Mesendoderm (in vitro differentiated cells): ENCODE data around the gene RGS11.

Experiments used
- DNase-seq: peaks from one replicate; pipeline ENCODE4 v3.0.0; 2013
- H2AK5ac ChIP-seq: 2 replicates; pipeline ENCODE4 v1.6.1; 2013; ENCODE audit warnings: low read length, inconsistent platforms
- H2BK120ac ChIP-seq: 2 replicates; pipeline ENCODE4 v1.6.1; 2013; ENCODE audit warnings: low read depth, mild to moderate bottlenecking, low read length, moderate library complexity, mixed read lengths
- H2BK15ac ChIP-seq: replicated peaks from 2 replicates; pipeline ENCODE4 v1.6.1; 2013; ENCODE audit warnings: low read depth, mild to moderate bottlenecking, moderate library complexity
- H2BK5ac ChIP-seq: 2 replicates; pipeline ENCODE4 v1.6.1; 2013; ENCODE audit warnings: low read length, inconsistent platforms
- H3K18ac ChIP-seq: 2 replicates; pipeline ENCODE4 v1.6.1; 2013; ENCODE audit warnings: mild to moderate bottlenecking, low read length, mixed read lengths
- H3K23ac ChIP-seq: one replicate; pipeline ENCODE4 v1.6.1; 2013; ENCODE audit warnings: low read length
- H3K27ac ChIP-seq: 2 replicates; pipeline ENCODE4 v1.5.1; 2013; ENCODE audit warnings: low read depth, mild to moderate bottlenecking, inconsistent platforms, low read length, moderate library complexity
- H3K27me3 ChIP-seq: 2 replicates; pipeline ENCODE4 v1.6.1; 2013; ENCODE audit warnings: low read length, control low read depth, mild to moderate bottlenecking, inconsistent platforms; ENCODE audit not compliant: insufficient read depth, poor library complexity
- H3K36me3 ChIP-seq: 2 replicates; pipeline ENCODE4 v1.6.1; 2013; ENCODE audit warnings: low read length, inconsistent platforms; ENCODE audit not compliant: control insufficient read depth, insufficient read depth
- H3K4ac ChIP-seq: one replicate; pipeline ENCODE4 v1.6.1; 2013; ENCODE audit warnings: low read depth, mild to moderate bottlenecking, low read length, moderate library complexity
- H3K4me1 ChIP-seq: 2 replicates; pipeline ENCODE4 v1.6.1; 2013; ENCODE audit warnings: low read depth, low read length, inconsistent platforms; ENCODE audit not compliant: control insufficient read depth
- H3K4me2 ChIP-seq: 2 replicates; pipeline ENCODE4 v1.6.1; 2013; ENCODE audit warnings: low read length
- H3K4me3 ChIP-seq: 2 replicates; pipeline ENCODE4 v1.5.1; 2013; ENCODE audit warnings: mild to moderate bottlenecking, low read length
- H3K56ac ChIP-seq: one replicate; pipeline ENCODE4 v1.6.1; 2013; ENCODE audit warnings: low read length
- H3K79me1 ChIP-seq: 2 replicates; pipeline ENCODE4 v1.6.1; 2013; ENCODE audit warnings: low read length, inconsistent platforms
- H3K79me2 ChIP-seq: 2 replicates; pipeline ENCODE4 v1.6.1; 2013; ENCODE audit warnings: mild to moderate bottlenecking, low read length; ENCODE audit not compliant: control insufficient read depth, insufficient read depth
- H3K9ac ChIP-seq: 2 replicates; pipeline ENCODE4 v1.6.1; 2013; ENCODE audit warnings: low read length, inconsistent platforms
- H4K5ac ChIP-seq: one replicate; pipeline ENCODE4 v1.6.1; 2013; ENCODE audit warnings: low read length
- H4K8ac ChIP-seq: one replicate; pipeline ENCODE4 v1.6.1; 2013; ENCODE audit warnings: low read depth, mild to moderate bottlenecking, control low read depth, low read length, moderate library complexity
- WGBS: extraction: QIAGEN DNeasy Blood & Tissue Kit; methylation state at CpG from one replicate; pipeline ENCODE4 v1.1.7; 2013; ENCODE audit warnings: low lambda C conversion rate, missing lambda C conversion rate; ENCODE audit not compliant: insufficient coverage; ENCODE audit errors: extremely low coverage; 5-methylcytosine and 5-hydroxymethylcytosine counted together

Gene RGS11

DNA sequence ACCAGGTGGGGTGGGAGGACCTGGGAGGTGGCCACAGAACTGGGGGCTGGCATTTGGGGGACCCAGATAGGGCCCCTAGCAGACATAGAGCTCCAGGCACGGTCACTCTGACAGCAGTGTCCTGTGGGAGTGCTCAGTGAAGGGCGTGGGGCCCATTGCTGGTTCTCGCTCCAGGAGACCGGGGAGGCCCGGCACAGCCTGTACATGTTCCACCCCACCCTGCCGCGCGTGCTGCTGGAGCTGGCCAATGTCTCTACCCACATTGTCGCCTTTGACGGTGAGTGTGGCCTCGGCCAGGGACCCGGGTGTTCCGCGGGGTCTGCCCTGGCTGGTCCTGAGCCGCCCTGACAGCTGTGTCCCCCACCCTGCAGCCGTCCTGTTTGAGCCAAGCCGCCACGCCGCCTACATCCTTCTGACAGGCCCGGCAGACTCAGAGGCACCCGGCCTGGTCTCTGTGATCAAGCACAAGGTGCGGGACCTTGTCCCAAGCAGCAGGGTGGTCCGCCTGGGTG, 11.2 kb downstream of the RGS11 start:
- H4K8ac ChIP-seq = no peak overlapping the region
- H2AK5ac ChIP-seq = no peak overlapping the region
- no peaks in the 10 kb centered on the region for H3K27me3 ChIP-seq
- H2BK15ac ChIP-seq = no peak overlapping the region
- no peak overlapping the region for H3K4ac ChIP-seq
- DNase-seq = no peak
- H3K4me2 ChIP-seq = no peak overlapping the region
- H2BK5ac ChIP-seq = no peak overlapping the region
- H2BK120ac ChIP-seq = no peak overlapping the region
- no peak overlapping the region for H3K9ac ChIP-seq
- no peak overlapping the region for H3K18ac ChIP-seq
- no peak overlapping the region for H3K27ac ChIP-seq
- no peaks in the 10 kb centered on the region for H3K4me1 ChIP-seq
- no peak overlapping the region for H3K56ac ChIP-seq
- WGBS = no CpG with 5 or more reads among the region's 23 CpGs
- H3K36me3 ChIP-seq = peaks cover 2% of the 10 kb centered on the region
- H3K23ac ChIP-seq = no peak overlapping the region
- no peak overlapping the region for H4K5ac ChIP-seq
- H3K79me2 ChIP-seq = no peaks in the 10 kb centered on the region
- no peaks in the 10 kb centered on the region for H3K79me1 ChIP-seq
- no peak overlapping the region for H3K4me3 ChIP-seq

DNA sequence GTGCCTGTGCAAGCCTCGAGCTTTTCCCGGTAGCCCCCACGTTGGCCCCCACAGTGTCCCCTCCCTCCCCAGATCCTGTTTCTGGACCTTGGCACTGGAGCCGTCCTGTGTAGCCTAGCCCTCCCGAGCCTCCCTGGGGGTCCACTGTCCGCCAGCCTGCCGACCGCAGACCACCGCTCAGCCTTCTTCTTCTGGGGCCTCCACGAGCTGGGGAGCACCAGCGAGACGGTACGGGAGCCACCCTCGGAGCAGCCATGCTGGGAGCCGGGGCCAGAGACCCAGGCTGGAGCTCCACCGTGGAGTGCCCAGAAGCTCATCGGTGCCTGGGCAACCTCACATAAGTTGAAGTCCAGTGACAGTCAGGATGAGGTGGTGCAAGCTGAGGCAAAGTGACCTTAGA, 11.8 kb downstream of the RGS11 start:
- H3K79me1 ChIP-seq = no peaks in the 10 kb centered on the region
- no peak overlapping the region for H3K4ac ChIP-seq
- H3K27me3 ChIP-seq = no peaks in the 10 kb centered on the region
- H3K27ac ChIP-seq = no peak overlapping the region
- no peaks in the 10 kb centered on the region for H3K79me2 ChIP-seq
- DNase-seq = no peak
- no CpG with 5 or more reads among the region's 17 CpGs for WGBS
- no peaks in the 10 kb centered on the region for H3K4me1 ChIP-seq
- no peak overlapping the region for H3K4me3 ChIP-seq
- H4K5ac ChIP-seq = no peak overlapping the region
- no peak overlapping the region for H3K4me2 ChIP-seq
- H2BK5ac ChIP-seq = no peak overlapping the region
- H3K9ac ChIP-seq = no peak overlapping the region
- no peak overlapping the region for H3K56ac ChIP-seq
- peaks cover 2% of the 10 kb centered on the region for H3K36me3 ChIP-seq
- H3K18ac ChIP-seq = no peak overlapping the region
- H2BK120ac ChIP-seq = no peak overlapping the region
- no peak overlapping the region for H3K23ac ChIP-seq
- no peak overlapping the region for H4K8ac ChIP-seq
- H2AK5ac ChIP-seq = no peak overlapping the region
- H2BK15ac ChIP-seq = no peak overlapping the region

DNA sequence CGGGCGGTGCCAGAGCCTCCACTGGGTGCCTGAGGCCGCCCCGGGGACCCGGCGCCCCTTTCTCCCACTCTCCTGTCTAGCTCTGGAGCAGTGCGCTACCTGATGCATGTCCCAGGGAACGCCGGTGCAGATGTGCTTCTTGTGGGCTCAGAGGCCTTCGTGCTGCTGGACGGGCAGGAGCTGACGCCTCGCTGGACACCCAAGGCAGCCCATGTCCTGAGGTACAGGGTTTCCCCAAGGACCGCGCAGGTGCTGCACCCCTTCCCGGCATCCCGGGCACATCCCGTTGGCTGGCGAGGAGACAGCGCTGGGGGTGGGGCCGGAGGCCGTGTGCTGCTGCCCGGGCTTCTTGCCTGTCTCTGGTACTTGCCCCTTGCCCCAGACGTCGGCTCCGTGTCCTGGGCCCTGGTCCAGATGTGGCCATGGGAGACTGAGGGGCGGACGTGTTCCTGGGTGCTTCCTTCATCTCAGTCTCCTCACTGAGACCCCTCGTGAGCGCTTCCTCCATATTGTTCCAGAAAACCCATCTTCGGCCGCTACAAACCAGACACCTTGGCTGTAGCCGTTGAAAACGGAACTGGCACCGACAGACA, 12.5 kb downstream of the RGS11 start:
- no CpG with 5 or more reads among the region's 35 CpGs for WGBS
- H3K79me2 ChIP-seq = no peaks in the 10 kb centered on the region
- H3K4me2 ChIP-seq = no peak overlapping the region
- H2AK5ac ChIP-seq = no peak overlapping the region
- H3K36me3 ChIP-seq = peaks cover 2% of the 10 kb centered on the region
- H3K27ac ChIP-seq = no peak overlapping the region
- no peak overlapping the region for H3K23ac ChIP-seq
- no peaks in the 10 kb centered on the region for H3K79me1 ChIP-seq
- DNase-seq = no peak
- no peak overlapping the region for H3K9ac ChIP-seq
- no peak overlapping the region for H3K18ac ChIP-seq
- no peak overlapping the region for H4K5ac ChIP-seq
- no peak overlapping the region for H3K56ac ChIP-seq
- H3K4me1 ChIP-seq = no peaks in the 10 kb centered on the region
- no peak overlapping the region for H3K4me3 ChIP-seq
- H3K27me3 ChIP-seq = no peaks in the 10 kb centered on the region
- H2BK15ac ChIP-seq = no peak overlapping the region
- H3K4ac ChIP-seq = no peak overlapping the region
- H2BK120ac ChIP-seq = no peak overlapping the region
- H2BK5ac ChIP-seq = no peak overlapping the region
- H4K8ac ChIP-seq = no peak overlapping the region

DNA sequence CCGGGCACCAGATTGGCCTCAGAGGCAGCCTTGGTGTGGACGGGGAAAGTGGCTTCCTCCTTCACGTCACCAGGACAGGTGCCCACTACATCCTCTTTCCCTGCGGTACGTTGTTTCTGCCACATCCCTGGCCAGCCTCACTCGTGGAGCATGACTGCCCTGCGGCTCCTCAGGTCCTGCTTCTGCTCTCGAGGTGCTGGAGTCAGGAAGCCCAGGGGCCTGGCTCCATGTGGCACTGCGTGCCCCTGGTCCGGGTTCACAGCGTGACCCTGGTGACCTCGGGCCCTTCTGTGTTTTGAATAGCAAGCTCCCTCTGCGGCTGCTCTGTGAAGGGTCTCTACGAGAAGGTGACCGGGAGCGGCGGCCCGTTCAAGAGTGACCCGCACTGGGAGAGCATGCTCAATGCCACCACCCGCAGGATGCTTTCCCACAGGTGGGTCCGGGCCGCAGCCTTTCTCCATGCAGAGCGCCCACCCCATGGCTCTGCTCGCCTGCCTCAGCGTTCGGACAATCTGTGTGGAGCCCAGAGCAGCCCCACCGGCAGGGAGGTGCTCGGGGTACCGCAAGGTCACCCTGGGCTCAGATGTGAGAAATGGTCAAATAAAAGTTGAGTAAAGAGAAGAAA, 13.5 kb downstream of the RGS11 start:
- H3K4me3 ChIP-seq = no peak overlapping the region
- no peak overlapping the region for H2BK5ac ChIP-seq
- no peaks in the 10 kb centered on the region for H3K27me3 ChIP-seq
- no peak overlapping the region for H3K23ac ChIP-seq
- no peak overlapping the region for H2AK5ac ChIP-seq
- no peak overlapping the region for H3K4ac ChIP-seq
- H3K9ac ChIP-seq = no peak overlapping the region
- no peaks in the 10 kb centered on the region for H3K79me1 ChIP-seq
- DNase-seq = no peak
- no peak overlapping the region for H2BK120ac ChIP-seq
- no peaks in the 10 kb centered on the region for H3K4me1 ChIP-seq
- no peak overlapping the region for H4K5ac ChIP-seq
- no peak overlapping the region for H3K4me2 ChIP-seq
- no peak overlapping the region for H3K18ac ChIP-seq
- H2BK15ac ChIP-seq = no peak overlapping the region
- no CpG with 5 or more reads among the region's 29 CpGs for WGBS
- H4K8ac ChIP-seq = no peak overlapping the region
- no peak overlapping the region for H3K27ac ChIP-seq
- no peak overlapping the region for H3K56ac ChIP-seq
- H3K79me2 ChIP-seq = no peaks in the 10 kb centered on the region
- peaks cover 2% of the 10 kb centered on the region for H3K36me3 ChIP-seq

DNA sequence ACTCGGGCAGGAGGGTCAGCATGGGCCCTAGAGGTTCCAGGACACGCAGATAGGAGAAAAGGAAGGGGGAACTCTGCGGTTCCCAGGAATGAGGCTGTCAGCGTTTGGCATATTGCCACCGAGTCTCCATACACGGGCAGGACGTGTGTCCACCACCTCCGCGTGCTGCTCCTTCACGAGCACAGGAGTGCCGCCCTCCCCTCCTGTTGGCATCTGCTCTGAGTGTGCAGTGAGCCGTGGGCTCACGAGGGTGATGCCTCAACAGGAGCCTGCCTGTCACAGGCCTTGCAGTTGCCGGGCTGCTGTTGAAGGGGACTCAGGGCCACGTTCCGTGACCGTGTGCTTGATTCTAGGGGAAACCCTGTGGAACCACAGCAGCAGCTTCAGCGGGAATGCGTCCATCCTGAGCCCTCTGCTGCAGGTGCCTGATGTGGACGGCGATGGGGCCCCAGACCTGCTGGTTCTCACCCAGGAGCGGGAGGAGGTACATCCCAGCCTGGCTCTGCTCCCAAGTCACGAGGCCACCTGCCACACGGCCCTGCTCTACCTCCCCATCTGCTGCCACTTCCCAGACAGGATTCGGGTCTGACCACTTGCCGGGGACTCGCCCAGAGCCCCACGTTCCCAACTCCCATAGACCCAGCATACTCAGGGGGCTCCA, 14.6 kb downstream of the RGS11 start:
- Histone ChIP-seq H4K8ac (no peak overlapping the region), H3K23ac (no peak overlapping the region), H3K27ac (no peak overlapping the region), H3K79me1 (no peaks in the 10 kb centered on the region), H3K9ac (no peak overlapping the region), H3K27me3 (no peaks in the 10 kb centered on the region), H3K4me2 (no peak overlapping the region), H3K4ac (no peak overlapping the region), H3K56ac (no peak overlapping the region), H3K4me3 (no peak overlapping the region), H4K5ac (no peak overlapping the region), H2AK5ac (no peak overlapping the region), H2BK15ac (no peak overlapping the region), H2BK120ac (no peak overlapping the region), H2BK5ac (no peak overlapping the region), H3K4me1 (no peaks in the 10 kb centered on the region), H3K36me3 (peaks cover 2% of the 10 kb centered on the region), H3K18ac (no peak overlapping the region), H3K79me2 (no peaks in the 10 kb centered on the region)
- no peak for DNase-seq
- no CpG with 5 or more reads among the region's 28 CpGs for WGBS
